Measurements from ENCODE around the gene SAMD13. TPM values are rescaled to one million over a fixed set of nuclear protein-coding genes. Genes with fewer than 3 reads are reported as not detected.
A peak's percentile ranks its signal among the peaks of the same experiment; 100 is the strongest.

Gene SAMD13
- total and polyA plus RNA-seq, 2 of the 4 experiments (the other 2 are of a cell fraction): 0.27 to 0.36 TPM

- H2AFZ ChIP-seq (replicated peaks; ENCODE audit: low read length, poor library complexity): no peak overlapping the region
- intact Hi-C loops (cut with micrococcal nuclease): loop anchor here (10.0 kb wide), 1 partner anchor 66 kb away; no protein-coding TSS in a partner anchor
- no peak overlapping the region for H2AK9ac ChIP-seq (replicated peaks; ENCODE audit: low read depth, low read length, poor library complexity)
- no peak overlapping the region for H3K4me3 ChIP-seq (ENCODE audit: insufficient read depth, low read depth, low read length)
- no peak overlapping the region for H3K23ac ChIP-seq (ENCODE audit: low read depth, low read length)
- no peak overlapping the region for H2AK5ac ChIP-seq (ENCODE audit: low read depth, low read length)
- no peaks in the 10 kb centered on the region for H3K27me3 ChIP-seq (ENCODE audit: control insufficient read depth, insufficient read depth, low read length)
- ATAC-seq (ENCODE audit: low read depth): no peak
- H4K91ac ChIP-seq (ENCODE audit: insufficient read depth, low read depth, low read length): no peak overlapping the region
- no peak overlapping the region for H3K4ac ChIP-seq (ENCODE audit: low read depth, low read length)
- ChIA-PET CTCF (no interaction called here), POLR2A (ENCODE audit: unreplicated experiment) (no interaction called here)
- H3K79me1 ChIP-seq (ENCODE audit: low read depth in 1 of 2, low read length in 2 of 2): no peaks in the 10 kb centered on the region
- dilution Hi-C loops (cut with HindIII; ENCODE audit: low sequenced_read_pairs, unreplicated experiment): no loop called here
- no peak for DNase-seq
- no peak overlapping the region for H4K8ac ChIP-seq (ENCODE audit: low read depth in 2 of 2, low read length in 2 of 2)
- in situ Hi-C loops (cut with MboI; ENCODE audit: low sequenced_read_pairs): no loop called here
- H4K5ac ChIP-seq (ENCODE audit: low read depth, low read length): no peak overlapping the region
- peaks cover 7% of the 10 kb centered on the region for H3K4me1 ChIP-seq (ENCODE audit: control insufficient read depth, insufficient read depth, low read length)
- TF ChIP-seq RAD21 (IDR thresholded peaks at IDR 0.05; ENCODE audit: low read length) (no peak), RCOR1 (IDR thresholded peaks at IDR 0.05; ENCODE audit: insufficient replicate concordance, low read length) (no peak), NFE2L2 (IDR thresholded peaks at IDR 0.05; ENCODE audit: low read depth, low read length) (no peak), MAZ (IDR thresholded peaks at IDR 0.05; ENCODE audit: borderline replicate concordance, low read depth, low read length) (no peak), MAFK (IDR thresholded peaks at IDR 0.05; ENCODE audit: low read depth, low read length) (peak; percentile 97)
- H4K20me1 ChIP-seq (ENCODE audit: insufficient read depth, low read length): no peaks in the 10 kb centered on the region
- H3K4me2 ChIP-seq (ENCODE audit: low read depth, low read length): no peak overlapping the region
- H3K18ac ChIP-seq (ENCODE audit: low read depth, low read length): no peak overlapping the region
- H2BK120ac ChIP-seq (ENCODE audit: low read depth, low read length): no peak overlapping the region
- H2BK5ac ChIP-seq (ENCODE audit: low read depth, low read length, poor library complexity, severe bottlenecking): no peak overlapping the region
- no peaks in the 10 kb centered on the region for H3K9me1 ChIP-seq (ENCODE audit: insufficient read depth, low read length)
- H2BK20ac ChIP-seq (ENCODE audit: low read depth, low read length): no peak overlapping the region
- H2BK15ac ChIP-seq (ENCODE audit: low read depth, low read length): no peak overlapping the region
- H3K9ac ChIP-seq (ENCODE audit: low read depth, low read length): no peak overlapping the region
- H3K36me3 ChIP-seq (ENCODE audit: control insufficient read depth, insufficient read depth, low read length): no peaks in the 10 kb centered on the region
- H3K27ac ChIP-seq (ENCODE audit: insufficient read depth, low read length): no peak overlapping the region
- H3K9me3 ChIP-seq (ENCODE audit: control insufficient read depth, insufficient read depth, low read length): no peaks in the 10 kb centered on the region
- BruUV-seq (replicated peaks): no TSS peak
- no peak overlapping the region for H3K14ac ChIP-seq (replicated peaks; ENCODE audit: low read depth, low read length)
- no peak overlapping the region for H3K56ac ChIP-seq (ENCODE audit: extremely low read depth, insufficient read depth, low read length)
Measured at GRCh38 chr1:84280912-84281311, 20.6 kb upstream of the SAMD13 start.
